ENCODE results near the gene MIR17HG. TPM values are rescaled to one million over a fixed set of nuclear protein-coding genes. Genes with fewer than 3 reads are reported as not detected.
"Not testable (repeated sequence)": the region's sequence is repeated elsewhere in the genome, so short reads cannot be mapped to it uniquely, and the experiment has no call there.

The MIR17HG gene
- total RNA-seq, 1 donor from 2014 or later = 4.2 TPM

GRCh38 chr13:91347996-91348905 lies 764 bp downstream of the MIR17HG start:
- DNase-seq (ENCODE audit: low spot score) = peak; percentile 53

DNA sequence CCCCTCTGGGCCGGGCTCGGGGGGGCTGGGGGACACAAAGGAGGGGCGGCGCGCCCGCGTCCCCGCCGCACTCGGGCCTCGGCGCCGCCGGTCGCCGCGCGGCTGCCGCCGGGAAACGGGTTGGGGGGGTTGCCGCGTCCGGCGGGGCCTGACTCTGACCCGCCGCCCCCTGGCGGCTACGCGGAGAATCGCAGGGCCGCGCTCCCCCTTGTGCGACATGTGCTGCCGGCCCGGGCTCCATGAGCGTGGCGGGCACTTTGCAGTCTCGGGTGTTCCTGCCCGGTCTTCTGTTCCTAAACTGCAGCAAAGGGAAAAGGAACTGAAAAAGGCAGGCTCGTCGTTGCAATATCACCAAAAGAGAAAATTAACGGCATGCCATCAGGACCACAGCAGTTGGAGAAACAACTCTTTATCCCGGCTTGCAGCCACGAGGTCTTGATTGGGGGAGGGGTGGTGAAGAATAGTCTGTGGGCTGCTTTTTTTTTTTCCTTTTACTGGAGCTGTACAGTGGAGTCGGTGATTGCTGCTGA lies 1.5 kb downstream of the MIR17HG start:
- DNase-seq (ENCODE audit: low spot score) = peak; percentile 94

DNA sequence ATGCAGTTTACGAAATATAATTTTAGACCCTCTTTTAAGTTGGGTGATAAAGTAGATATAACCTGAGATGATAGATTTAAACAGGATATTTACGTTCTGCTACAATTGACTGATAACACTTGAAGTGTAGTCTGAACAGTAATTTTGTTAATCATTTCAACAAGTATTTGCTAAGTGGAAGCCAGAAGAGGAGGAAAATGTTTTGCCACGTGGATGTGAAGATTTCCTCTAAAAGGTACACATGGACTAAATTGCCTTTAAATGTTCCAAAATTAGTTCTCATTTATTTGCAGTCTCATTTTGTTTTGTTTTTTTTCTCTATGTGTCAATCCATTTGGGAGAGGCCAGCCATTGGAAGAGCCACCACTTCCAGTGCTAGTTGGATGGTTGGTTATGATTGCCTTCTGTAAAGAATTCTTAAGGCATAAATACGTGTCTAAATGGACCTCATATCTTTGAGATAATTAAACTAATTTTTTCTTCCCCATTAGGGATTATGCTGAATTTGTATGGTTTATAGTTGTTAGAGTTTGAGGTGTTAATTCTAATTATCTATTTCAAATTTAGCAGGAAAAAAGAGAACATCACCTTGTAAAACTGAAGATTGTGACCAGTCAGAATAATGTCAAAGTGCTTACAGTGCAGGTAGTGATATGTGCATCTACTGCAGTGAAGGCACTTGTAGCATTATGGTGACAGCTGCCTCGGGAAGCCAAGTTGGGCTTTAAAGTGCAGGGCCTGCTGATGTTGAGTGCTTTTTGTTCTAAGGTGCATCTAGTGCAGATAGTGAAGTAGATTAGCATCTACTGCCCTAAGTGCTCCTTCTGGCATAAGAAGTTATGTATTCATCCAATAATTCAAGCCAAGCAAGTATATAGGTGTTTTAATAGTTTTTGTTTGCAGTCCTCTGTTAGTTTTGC lies 2.8 kb downstream of the MIR17HG start:
- no peak for DNase-seq (ENCODE audit: low spot score)

GRCh38 chr13:91351123-91351522 lies 3.6 kb downstream of the MIR17HG start:
- no peak for DNase-seq (ENCODE audit: low spot score)

GRCh38 chr13:91351980-91352379 lies 4.5 kb downstream of the MIR17HG start:
- no peak for DNase-seq (ENCODE audit: low spot score)

GRCh38 chr13:91352891-91353290 lies 5.4 kb downstream of the MIR17HG start:
- not testable (repeated sequence) for DNase-seq (ENCODE audit: low spot score)

GRCh38 chr13:91353494-91353893 lies 6.0 kb downstream of the MIR17HG start:
- DNase-seq (ENCODE audit: low spot score) = no peak

- DNase-seq (ENCODE audit: low spot score) = no peak
Measured at GRCh38 chr13:91355099-91355825, 7.8 kb downstream of the MIR17HG start.

DNA sequence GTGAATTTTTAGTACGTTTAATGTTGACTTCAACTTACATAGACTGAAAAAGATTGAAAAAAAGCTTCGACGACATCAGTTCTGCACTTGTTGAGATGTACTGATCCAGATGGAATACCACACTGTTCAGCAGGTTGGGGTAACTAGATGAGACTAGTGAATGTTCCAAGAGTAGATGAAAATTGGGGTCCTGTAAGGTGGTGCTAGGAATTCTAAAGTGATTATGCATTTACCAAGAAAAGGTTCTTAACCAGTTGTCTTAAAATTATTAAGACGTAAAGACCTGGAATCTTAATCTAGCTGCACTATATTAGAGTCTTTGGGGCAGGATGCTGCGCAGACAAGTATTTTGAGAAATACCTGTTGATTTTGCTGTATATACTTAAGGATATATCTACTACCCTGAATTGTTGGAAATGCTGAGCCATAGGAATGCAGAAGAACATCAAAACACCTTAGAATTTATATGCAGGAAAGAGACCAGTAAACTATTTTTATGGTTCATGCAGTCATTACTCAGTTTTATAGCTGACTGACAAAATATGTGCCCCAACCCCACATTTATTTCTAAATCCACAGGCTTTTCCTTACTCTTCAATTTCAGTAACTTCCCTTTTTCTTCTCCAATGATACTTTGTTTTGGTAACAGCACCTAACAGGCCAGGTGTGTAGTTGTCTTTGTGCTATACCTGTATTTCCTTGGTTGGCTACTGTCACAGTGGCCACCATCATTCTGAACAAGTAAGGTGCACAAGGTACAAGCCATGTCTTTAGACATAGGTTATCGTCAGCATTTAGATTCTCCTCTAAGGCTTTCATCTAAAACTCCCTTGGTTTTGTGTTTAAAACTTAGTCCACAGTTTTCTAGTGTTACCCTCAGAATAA lies 8.6 kb downstream of the MIR17HG start:
- no peak for DNase-seq (ENCODE audit: low spot score)

- no peak for DNase-seq (ENCODE audit: low spot score)
Measured at GRCh38 chr13:91356919-91357612, 9.6 kb downstream of the MIR17HG start.

DNA sequence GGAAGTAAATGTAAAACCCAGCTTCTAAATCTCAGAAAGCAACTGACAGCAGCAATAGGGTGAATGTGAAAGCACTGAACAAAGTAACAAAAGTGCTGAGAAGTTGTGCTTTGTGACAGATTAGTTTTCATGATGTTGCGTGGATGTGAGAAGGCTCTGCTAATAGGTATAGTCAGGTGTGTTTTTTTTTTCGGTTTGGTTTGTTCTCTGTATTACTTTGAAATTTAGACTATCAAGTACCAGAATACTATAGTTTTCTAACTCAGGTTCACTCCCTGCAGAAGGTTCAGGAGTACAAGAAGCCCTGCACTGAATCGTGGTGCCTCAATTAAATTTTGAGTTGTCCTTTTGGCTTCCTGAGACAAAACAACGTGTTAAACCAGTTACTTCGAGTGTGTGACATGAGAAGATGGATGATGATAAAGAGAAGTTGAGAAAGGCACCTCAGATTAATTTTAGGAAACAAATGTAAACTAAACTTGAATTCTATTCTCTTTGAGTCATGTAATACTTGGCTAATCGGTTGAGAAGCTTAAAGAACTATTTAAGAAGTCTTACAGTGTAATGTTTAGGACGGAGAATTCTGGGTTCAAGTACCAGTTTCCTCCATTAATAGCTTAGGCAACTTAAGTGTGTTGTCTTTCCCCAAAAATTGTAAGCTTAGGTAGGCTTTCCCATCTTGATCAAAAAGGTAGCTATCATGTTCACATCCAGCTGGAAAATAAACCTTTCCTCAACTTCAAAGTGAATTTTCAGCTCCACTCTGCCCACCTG lies 10.3 kb downstream of the MIR17HG start:
- DNase-seq (ENCODE audit: low spot score) = no peak

DNA sequence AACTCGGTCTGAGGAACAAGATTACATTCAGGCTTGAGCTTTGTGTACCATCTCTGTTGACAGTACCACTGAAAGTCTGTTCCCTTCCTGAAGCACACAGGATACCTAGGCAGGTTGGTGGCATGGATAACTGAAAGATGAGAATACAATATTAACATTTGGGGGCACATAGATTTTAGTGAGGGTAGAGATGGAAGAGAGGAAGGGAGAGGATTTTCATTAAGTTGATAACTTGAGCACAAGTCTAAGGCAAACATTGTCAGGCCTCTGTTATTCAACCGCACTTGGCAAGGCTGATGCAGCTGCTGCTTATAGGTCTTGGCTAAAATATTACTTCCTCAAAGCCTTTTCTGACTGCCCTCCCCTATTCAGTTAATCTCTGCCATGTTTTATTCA lies 10.9 kb downstream of the MIR17HG start:
- DNase-seq (ENCODE audit: low spot score) = no peak

- no peak for DNase-seq (ENCODE audit: low spot score)
Measured at GRCh38 chr13:91359111-91359510, 11.6 kb downstream of the MIR17HG start.

GRCh38 chr13:91359631-91360030 lies 12.1 kb downstream of the MIR17HG start:
- no peak for DNase-seq (ENCODE audit: low spot score)

DNA sequence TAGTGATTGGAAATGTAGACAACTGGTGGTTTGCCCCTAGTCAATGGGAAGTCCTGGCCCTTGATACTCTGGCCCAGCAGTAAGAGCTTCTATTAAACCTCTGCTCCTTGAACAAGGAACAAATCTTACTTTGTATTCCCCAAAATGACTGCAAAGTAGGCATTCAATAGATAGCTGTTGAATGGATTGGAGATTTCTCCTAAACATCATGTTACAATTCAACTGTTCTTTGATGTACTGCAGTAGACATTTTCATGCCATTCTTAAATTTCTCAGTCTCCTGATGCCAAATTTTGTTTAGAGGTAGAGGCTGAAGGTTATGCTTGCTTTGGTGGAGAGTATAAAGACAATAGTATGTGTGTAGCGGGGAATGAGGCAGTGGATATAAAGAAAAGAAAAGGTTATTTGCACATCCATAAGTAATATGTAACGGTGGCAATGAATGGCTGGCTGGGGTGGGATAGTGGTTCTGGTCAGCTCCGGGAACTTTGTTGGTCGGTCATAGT lies 12.8 kb downstream of the MIR17HG start:
- DNase-seq (ENCODE audit: low spot score) = no peak

DNA sequence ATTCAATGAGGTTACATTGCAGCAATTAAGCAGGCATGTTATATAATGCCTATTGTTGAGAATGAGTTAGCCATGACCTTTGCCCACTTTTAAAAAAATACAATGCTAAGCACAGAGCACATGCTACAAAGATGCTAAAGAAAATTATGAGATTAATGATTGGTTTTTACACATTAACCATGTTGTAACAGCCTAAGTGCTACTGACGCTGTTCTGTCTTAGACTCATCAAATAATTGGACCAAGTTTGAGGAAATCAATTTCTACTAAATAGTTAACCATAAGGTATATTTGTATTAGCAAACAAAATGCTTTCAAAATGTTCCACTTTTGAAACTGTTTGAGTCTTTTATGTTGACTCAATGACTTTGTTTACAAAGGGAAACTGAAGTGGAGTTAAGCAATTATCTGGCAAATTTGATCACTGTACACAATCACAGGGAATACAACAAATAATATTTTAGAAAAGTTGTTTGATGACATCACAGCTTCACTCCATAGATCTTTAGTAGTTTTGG lies 14.3 kb downstream of the MIR17HG start:
- DNase-seq (ENCODE audit: low spot score) = no peak

DNA sequence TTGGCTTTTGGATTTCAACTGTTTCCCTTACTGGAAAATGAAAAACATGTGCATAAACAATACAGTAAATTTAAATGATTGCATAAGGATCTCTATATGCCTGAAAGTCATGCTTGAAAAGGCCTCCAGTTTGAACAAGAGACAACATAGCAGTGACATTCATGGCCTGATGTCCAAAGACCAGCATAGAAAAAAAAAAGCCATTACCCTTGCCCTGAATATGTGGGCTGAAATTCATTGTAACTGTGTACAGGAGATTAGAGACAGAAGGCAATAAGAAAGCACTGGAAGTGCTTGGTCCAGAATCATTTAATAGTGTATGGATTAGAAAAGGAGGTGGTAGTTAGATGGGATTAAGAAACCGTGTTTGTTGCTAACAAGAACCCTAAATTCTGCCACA lies 15.4 kb downstream of the MIR17HG start:
- DNase-seq (ENCODE audit: low spot score) = no peak

- DNase-seq (ENCODE audit: low spot score) = no peak
Measured at GRCh38 chr13:91368101-91368500, 20.6 kb downstream of the MIR17HG start.
